ENCODE data around the gene RAB27A. TPM values are rescaled to one million over a fixed set of nuclear protein-coding genes. Genes with fewer than 3 reads are reported as not detected.

Gene RAB27A
- total and polyA plus RNA-seq, 2 of the 8 experiments (the other 6 are each of a cell fraction or from before 2014, with no cell fraction given): 2.3 to 6.5 TPM

DNA sequence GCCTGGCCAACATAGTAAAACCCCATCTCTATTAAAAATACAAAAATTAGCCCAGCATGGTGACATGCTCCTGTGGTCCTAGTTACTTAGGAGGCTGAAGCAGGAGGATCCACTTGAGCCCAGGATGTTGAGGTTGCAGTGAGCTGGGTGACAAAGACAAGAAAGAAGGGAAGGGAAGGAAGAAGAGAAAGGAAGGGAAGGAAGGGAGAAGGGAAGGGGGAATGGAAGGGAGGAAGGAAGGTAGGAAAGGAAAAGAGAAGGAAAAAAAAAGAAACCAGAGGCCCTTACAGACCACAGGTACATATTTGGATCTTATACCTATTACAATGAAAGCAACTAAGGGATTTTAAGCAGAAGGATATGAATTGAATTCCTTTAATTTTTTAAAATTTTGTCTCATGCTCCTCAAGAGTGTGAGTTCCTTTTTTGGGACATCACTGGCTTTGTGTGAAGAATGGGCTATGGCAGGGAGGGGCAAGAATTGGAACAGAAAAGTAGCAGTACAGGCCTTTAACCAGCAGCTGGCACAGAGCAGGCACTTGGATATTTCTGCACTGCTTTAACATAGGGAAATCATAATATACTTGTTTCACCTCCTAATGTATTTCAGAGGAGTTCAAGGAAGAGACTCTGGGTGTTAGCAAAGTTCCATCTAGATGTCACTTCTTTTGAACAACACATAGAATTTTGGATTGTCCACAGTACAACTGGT, 7.9 kb downstream of the RAB27A start:
- Histone ChIP-seq H3K14ac (ENCODE audit: insufficient read length) (no peak overlapping the region), H3K9ac (replicated peaks in 1 of 4; ENCODE audit: extremely low read depth in 1 of 4, low read depth in 3 of 4, low read length in 3 of 4) (no peak overlapping the region), H3K36me3 (ENCODE audit: control insufficient read depth in 2 of 4, insufficient read depth in 4 of 4, low read length in 3 of 4) (no peaks in the 10 kb centered on the region), H3K23me2 (ENCODE audit: low read depth, low read length) (no peaks in the 10 kb centered on the region), H2BK5ac (ENCODE audit: low read depth, low read length) (no peak overlapping the region), H4K5ac (ENCODE audit: insufficient read length, low read depth, low read length) (no peak overlapping the region), H3K9me3 (ENCODE audit: insufficient read depth in 2 of 2, low read depth in 1 of 2, low read length in 1 of 2) (no peaks in the 10 kb centered on the region), H3K79me2 (ENCODE audit: control insufficient read depth in 1 of 2, insufficient read depth in 2 of 2, low read length in 2 of 2) (no peaks in the 10 kb centered on the region), H3K27me3 (replicated peaks in 1 of 4; ENCODE audit: control insufficient read depth in 3 of 4, extremely low read depth in 1 of 4, insufficient read depth in 3 of 4, low read length in 3 of 4) (no peaks in the 10 kb centered on the region), H3K23ac (ENCODE audit: insufficient read length) (no peak overlapping the region), H3K4me3 (ENCODE audit: extremely low read depth in 1 of 4, insufficient read depth in 2 of 4, low read depth in 3 of 4, low read length in 4 of 4) (no peak overlapping the region), H3K79me1 (ENCODE audit: low read depth, low read length) (no peaks in the 10 kb centered on the region), H2BK120ac (replicated peaks; ENCODE audit: low read depth, low read length) (no peak overlapping the region), H2AFZ (ENCODE audit: low read length) (no peak overlapping the region), H4K20me1 (replicated peaks in 1 of 2; ENCODE audit: control insufficient read depth in 1 of 2, insufficient read depth in 2 of 2, low read length in 2 of 2) (no peaks in the 10 kb centered on the region), H3K27ac (ENCODE audit: low read depth, low read length) (no peak overlapping the region), H4K8ac (ENCODE audit: extremely low read depth, insufficient read depth, low read length) (no peak overlapping the region), H3K4ac (replicated peaks; ENCODE audit: insufficient read length, low read depth, low read length) (no peak overlapping the region), H4K91ac (replicated peaks; ENCODE audit: insufficient read length, low read length) (no peak overlapping the region), H2BK20ac (ENCODE audit: low read length) (no peak overlapping the region), H2AK5ac (ENCODE audit: low read depth, low read length) (no peak overlapping the region), H3K4me2 (ENCODE audit: insufficient read depth in 1 of 2, low read depth in 2 of 2, low read length in 2 of 2) (no peak overlapping the region), H3K4me1 (replicated peaks in 1 of 4; ENCODE audit: control insufficient read depth in 3 of 4, insufficient read depth in 4 of 4, low read length in 3 of 4) (no peaks in the 10 kb centered on the region), H2BK12ac (ENCODE audit: low read depth, low read length) (no peak overlapping the region), H2BK15ac (ENCODE audit: low read length) (no peak overlapping the region), H3K56ac (replicated peaks; ENCODE audit: insufficient read length, low read depth, low read length) (no peak overlapping the region), H3K18ac (ENCODE audit: extremely low read depth, low read length) (no peak overlapping the region)
- DNase-seq (ENCODE audit: low read depth in 1 of 2, low spot score in 2 of 2) (no peak), FAIRE-seq (no peak)
- CTCF ChIA-PET (ENCODE audit: partially characterized antibody): interaction anchor here (0.6 kb wide), 1 partner anchor 18 kb away, joined by 3 read pairs; no protein-coding TSS in a partner anchor
- POLR2A ChIA-PET (ENCODE audit: partially characterized antibody): no interaction called here
- no peak for TF ChIP-seq RAD21 (IDR thresholded peaks at IDR 0.05 in 1 of 2, conservative IDR thresholded peaks at IDR 0.05 in 1 of 2; ENCODE audit: low read depth in 2 of 2, low read length in 2 of 2)
- TF ChIP-seq YY1 (IDR thresholded peaks at IDR 0.05; ENCODE audit: low read depth, low read length): no peak
